HG03095 (cell line): ENCODE data around the gene PDF.

Source experiments
- ATAC-seq: cut with Tn5 transposase; IDR thresholded peaks from one replicate; pipeline ENCODE4 v1.9.1; 2021; ENCODE audit warnings: moderate library complexity; ENCODE audit not compliant: unreplicated experiment

PDF gene

DNA sequence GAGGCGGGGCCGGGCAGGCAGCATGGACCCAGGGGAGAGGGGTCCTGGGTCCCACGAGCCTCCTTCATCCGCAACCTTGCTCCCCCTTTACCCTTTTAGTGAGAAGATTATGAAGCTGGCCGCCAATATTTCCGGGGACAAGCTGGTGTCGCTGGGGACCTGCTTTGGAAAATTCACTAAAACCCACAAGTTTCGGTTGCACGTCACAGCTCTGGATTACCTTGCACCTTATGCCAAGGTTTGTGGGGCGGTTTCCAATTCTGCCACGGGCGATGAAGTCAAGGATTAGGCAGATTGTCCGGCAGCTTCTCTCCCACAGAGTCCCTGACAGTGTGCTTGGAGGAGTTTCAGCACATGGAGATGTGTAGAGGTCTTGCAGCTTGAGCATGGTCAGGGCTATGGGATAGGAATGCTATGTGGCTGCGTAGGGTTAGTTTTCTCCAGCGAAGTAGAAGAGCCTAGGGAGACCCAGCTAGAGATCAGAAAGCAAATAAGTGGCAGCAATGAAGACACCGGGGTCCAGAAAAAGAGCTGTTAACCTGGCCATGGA, 9.8 kb upstream of the PDF start:
- no peak for ATAC-seq

DNA sequence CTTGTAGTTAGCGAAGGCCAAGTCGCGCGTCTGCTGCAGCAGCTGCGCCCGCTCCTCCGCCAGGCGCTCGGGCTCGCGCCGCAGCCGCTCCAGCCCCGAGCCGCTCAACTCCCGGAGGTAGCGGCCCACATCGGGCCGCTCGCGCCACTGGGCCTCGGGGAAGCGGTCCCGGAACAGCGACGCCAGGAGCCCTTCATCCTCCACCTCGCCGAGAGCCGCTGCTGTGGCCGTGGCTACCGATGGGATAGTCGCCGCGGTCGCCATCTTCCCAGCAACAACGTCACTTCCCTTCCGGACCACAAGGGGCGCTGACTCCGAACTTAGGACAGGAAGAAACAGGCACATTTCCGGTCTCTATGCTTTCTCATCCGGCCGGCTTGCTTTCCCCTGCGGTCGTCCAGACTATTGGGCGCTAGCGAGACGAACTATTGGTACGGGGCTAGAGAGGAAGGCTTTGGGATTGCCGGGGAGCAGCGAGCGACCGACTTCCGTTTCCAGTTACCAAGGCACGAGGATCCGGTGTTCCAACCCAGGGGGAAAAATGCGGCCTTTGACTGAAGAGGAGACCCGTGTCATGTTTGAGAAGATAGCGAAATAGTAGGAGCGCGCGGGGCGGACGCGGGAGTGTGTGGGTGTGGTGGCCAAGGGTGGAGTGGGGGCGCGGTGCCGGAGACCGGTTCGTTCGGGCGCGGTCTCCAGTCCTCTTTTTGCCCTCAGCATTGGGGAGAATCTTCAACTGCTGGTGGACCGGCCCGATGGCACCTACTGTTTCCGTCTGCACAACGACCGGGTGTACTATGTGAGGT, 9.1 kb upstream of the PDF start, which contains the start of the genes COG8 and NIP7:
TSS of gene COG8 (minus strand) at position 276 of the 806 bp plus-strand sequence. CDS start at position 264, 12 bp downstream.
TSS of gene NIP7 (plus strand) at position 484 of the 806 bp plus-strand sequence. CDS start at position 542, 58 bp downstream.
- ATAC-seq = peak; percentile 81

DNA sequence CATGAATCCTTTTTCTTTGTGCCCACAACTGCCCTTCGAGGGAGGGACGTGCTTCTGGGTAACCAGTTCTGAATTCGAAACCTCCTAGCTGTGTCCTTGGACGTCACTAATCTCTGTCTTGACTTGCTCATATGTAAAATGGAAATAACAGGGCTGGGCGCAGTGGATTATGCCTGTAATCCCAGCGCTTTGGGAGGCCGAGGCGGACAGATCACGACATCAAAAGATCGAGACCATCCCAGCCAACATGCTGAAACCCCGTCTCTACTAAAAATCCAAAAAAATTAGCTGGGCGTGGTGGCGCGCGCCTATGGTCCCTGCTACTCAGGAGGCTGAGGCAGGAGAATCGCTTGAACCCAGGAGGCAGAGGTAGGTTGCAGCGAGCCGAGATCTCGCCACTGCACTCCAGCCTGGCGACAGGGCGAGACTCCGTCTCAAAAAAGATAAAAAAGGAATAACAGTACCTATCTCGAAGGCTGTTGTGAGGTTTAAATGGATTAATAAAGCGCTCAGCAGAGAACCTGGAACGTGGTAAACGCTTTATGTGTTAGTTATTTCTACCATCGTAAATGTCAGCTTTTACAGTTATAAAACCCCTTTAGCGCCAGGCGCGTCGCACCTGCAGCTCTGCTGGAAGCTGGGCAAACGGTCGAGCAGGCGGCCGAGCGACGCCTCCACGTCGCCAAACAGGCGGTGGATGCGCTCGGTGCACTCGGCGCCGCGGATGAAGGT, 8.3 kb upstream of the PDF start:
- no peak for ATAC-seq

DNA sequence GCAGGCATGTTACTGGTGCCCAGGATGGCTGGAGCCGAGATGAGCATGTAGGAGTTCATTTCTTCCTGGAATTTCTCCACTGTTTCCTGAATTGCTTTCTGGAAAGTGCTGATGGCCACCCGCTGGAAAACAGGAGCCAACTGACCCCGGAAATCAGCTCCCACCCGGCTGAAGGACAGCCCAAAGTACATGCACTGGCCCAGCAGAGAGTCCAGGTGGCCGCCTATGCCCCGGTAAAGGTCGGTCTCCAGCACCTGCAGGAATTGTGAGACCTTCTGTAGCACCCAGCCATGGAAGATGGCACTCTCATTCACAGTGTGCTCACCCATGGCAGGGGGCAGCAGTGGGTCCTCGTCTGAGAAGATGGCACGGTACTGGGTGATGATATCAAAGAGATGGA, 4.3 kb upstream of the PDF start:
- no peak for ATAC-seq

DNA sequence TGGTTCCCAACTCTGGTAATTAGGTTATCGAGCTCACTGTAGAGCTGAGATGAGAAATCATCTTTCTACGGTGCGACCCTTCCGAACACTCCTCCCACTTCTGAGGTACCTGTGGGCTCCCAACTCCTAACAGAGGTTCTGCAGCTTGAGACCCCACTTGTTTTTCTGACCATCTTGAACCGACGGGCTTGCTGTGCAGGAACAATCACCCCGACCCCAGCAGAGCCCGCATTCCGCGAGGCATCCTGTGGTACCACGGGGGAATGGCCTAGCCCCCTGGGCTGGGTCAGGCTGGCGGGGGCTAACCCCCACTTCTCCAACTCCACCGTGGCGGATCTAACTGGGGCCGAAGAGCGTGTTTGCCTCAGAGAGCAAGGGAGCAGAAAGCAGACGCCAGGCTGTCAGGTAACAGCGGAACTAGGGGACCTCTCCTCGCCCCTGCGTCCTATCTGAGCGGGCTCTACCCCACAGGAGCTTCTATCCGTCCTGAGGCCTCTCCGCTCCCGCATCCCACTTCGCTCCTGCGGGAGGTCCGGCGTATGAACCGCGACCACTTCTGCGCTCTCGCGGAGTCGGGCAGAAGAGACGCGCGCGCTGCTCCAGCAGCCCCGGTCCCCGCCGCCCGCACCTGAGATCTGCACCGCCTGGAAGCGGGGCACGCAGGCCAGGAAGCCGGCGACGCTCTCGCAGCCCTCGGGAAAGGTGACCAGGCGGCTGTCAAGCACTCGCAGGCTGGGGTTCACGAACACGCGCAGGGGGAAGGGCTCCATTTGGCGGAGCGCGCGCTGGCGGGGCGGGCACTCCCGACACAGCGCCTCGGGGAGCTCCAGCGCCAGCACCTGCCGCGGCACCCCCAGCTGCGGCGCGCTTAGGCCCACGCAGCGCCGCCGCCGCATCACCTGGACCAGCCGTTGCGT, 761 bp downstream of the PDF start:
- peak; percentile 29 for ATAC-seq

DNA sequence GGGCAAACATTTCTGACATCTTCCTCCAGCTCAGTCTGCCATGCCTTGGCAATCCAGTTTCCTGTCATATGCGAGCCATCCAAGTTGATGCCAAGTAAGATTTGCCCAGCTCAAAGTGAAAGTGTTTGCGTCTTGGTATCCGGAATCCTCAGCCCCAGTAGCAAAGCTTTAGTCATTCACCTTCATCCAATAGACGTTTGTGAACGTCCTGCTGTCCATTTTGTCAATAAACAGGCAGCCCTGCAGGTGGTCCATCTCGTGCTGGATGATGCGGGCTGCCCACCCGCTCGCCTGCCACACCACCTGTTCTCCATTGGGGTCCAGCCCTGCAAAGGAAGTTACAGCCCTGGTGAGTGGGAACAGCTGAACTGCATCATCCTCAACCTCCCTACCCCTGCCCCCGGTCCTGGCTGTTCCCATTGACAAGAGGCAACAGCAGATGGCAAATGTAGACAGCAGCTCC, 1.5 kb downstream of the PDF start:
- ATAC-seq = no peak

DNA sequence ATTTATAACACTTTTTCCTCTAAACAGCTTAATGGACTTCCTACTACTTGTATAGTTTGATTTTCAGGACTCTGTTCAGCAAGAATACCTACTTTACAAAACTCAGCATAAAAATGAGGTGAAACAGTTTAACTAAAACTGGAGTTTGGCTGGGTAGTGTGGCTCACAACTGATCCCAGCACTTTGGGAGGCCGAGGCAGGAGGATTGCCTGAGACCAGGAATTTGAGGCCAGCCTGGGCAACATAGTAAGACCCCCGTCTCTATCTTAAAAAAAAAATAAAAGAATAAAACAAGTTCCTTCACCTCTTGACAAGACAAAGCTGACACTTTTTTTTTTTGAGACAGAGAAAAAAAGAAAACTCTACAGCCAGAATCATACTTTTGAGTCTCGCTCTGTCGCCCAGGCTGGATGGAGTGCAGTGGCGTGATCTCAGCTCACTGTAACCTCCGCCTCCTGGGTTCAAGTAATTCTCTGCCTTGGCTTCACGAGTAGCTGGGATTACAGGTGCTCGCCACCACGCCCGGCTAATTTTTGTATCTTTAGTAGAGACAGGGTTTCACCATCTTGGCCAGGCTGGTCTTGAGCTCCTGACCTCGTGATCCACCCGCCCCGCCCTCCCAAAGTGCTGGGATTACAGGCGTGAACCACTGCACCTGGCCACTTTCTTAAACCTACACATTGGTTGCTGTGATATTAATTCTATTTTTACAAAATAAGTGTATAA, 2.6 kb downstream of the PDF start:
- no peak for ATAC-seq

DNA sequence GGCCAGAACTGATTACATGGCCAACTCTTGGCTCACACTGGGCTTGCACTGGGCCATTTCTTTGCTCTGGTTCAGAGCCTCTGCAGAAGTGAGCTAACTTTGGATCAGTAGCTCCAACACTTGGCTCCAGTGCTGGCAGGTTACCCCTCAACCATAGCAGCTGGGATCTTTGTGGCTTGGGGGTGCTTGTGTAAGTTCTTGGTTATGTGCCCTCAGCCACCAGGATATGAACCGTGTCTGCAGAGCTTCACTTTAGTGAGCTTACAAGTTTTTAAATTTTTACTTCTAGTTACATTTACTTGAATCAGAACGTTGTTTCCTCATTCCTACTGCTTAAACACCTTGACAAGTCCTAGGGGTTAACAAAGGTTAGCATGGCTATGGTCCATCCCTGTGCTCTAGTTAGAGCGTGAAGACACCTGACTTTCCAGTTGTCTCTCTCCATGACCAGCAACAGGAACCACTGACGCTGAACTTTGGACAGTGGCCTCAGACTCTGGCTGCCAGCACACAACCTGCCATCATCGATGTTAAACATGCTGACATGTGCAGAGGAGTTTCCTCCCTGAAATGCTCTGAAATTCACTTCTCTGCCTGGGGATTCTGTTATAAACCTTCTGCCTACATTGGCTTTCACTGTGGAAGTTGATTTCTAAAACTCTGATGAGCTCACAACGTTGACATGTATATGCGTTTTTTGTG, 4.1 kb downstream of the PDF start:
- no peak for ATAC-seq

DNA sequence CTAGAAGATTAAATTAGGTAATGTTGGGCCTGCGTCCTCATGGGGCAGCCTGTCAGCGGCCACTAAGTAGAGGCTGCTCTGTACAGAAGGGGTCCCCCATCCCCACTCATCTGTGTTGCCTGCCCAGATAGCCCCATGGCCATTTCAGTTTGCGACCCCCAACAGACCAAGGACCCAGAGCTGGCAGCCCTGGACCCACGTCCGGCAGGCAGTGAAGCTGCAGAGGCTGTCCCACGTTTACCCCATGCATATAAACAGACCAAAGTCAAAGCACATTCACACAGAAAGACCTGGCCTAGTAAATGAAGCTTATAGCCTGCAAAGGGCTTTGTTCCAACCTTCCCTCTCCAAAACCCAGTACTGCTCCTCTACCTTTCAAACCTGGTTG, 4.6 kb downstream of the PDF start:
- ATAC-seq = no peak

DNA sequence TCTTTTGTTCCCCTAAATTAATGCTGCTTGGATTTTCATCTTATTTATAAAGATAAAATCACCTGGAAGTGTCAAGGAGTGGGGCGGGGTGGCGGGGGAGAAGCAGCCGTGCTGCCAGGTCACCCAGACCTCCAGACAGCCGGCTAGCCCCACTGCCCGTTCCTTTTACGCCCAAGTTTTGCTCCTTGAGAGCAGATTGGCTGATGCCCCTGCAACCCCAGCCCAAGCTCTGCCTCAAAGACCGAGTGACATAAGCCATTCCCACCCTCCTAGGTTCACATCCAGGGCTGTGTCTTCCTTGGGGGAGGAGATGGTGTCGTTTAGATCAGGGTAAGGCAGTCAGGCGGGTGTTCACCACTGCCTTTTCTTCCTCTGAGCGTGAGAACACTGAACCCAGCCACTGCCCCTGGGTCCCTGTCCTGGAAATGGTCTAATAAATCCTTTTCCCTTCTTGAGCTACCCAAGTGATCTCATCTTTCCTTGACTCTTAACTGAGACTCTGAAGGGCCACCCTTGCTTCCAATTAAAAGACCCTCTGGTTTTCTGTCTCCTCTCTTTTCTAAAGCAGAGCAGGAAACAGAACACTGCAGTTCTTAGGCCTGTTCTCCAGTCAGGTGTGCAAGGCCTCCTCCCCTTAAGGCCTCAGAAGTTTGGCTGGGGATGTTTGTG, 5.7 kb downstream of the PDF start:
- no peak for ATAC-seq

DNA sequence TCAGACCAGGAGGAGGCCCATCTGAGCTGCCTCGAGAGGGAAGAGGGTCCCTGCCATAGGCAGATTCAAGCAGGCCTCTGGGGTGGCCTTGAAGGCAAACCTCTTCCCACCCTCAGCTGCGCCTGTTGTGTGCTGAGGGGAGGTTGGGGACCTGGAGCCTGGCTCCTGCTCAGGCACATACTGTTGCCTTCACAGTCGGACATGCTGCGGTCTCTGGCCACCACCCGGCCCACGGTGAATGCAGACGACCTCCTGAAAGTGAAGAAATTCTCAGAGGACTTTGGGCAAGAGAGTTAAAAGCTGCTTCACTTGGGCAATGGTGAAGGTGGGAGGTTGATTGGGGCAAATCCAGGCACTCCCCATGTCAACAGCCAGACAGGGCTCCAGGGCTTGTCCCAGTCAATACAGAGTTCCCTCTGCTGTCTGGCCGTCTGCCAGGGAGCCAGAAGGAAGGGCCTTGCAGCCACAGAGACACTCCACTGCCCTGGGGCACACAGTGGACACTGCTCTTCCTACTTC, 6.3 kb downstream of the PDF start:
- ATAC-seq = no peak

DNA sequence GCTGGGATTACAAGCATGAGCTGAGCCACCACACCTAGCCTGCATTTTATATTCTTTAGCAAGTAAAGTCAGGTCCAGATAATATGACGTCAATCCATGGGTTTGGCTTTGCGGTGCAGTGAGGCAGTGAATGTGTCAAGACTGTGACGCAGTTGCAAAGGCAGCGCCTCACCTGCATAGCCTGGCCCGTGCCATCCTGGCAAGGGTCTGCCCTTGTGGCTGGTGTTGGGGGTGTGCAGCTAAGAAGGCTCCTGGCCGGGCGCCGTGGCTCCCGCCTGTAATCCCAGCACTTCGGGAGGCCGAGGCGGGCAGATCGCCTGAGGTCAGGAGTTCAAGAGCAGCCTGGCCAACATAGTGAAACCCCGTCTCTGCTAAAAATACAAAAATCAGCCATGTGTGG, 7.0 kb downstream of the PDF start:
- no peak for ATAC-seq

DNA sequence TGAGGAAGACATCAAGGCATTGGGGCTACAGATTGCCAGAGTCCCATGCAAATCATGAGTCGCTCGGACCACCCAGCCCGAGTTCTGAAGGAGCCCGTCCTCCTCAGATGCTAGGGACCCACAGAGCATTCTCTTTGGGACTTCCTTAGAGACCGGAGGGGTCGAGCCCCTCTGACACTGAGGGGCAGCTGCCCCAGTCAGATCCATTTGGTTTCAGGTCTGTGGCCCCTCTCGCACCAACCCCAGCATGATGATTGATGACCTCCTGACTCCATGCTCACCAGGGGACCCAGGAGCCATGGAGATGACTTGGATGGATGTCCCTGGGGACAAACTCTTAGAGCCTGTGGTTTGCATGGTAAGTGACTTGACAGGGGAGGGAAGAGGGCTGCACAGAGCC, 8.0 kb downstream of the PDF start:
- no peak for ATAC-seq

DNA sequence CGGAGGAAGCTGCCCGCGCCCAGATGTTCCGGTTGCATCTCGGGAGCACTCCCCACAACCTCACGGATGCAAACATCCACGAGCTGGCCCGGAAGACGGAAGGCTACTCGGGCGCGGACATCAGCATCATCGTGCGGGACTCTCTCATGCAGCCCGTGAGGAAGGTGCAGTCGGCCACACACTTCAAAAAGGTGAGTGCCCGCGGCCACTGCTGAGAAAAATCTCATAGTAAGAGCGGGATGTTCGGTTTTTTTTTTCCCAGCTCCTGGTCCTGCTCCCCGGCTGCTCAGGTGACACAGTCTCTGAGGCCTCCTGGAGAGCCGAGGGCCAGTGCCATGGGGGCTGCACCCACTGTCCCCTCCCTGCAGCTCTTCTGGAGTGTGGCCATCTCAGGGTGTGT, 9.3 kb downstream of the PDF start:
- ATAC-seq = no peak

DNA sequence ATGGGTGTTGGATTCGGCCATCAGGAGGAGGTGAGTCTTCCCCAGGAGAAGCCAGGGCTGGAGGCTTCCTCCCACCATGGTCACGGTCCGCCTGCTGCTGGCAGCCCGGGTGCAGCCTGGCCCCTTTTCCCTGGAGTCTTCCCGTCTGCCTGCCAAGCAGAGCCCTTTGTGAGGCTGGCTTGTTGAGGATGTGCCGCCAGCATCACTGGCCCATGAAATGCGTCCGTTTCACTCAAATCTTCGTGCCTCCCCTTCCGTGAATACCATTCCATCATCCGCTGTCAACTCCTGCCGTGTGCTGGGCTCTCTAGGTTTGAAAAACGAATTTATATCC, 9.7 kb downstream of the PDF start:
- no peak for ATAC-seq

DNA sequence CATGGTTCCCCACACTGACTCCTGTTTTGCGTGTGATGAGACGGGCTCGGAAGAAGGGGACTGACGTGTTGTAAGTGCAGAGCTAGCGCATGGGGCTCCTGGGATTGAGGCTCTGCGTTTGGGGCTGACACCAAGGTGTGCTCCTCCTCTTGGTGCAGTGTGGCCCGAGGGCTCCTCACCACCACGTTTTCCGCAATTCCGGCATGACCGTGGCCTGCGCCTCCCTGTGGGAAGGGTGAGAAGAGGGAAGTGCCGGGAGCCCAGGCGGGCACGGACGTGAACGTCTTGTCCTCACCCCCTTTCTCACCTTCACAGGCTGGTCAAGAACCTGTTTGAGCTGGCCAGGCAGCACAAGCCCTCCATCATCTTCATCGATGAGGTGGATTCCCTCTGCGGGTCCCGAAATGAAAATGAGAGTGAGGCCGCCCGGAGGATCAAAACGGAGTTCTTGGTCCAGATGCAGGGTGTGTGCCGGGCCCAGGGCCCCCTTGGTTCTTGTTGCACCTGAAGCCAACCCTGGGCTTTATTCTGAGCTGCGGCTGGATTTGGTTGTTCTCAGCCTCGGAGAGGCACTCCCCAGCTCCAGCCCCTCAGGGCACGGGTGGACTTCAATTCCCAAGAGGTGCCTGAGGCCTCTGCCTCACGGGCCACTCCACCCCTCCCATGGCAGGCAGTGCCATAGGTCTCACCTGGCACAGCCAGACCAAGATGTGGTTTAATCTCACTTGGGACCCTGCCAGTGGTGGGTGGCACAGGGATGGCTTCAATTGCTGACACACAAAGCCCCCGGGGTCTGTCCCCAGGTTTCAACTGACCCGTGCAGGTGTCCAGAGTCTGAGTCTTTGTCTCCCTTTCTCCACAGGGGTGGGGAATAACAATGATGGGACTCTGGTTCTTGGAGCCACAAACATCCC, 10.3 kb downstream of the PDF start:
- ATAC-seq = no peak

DNA sequence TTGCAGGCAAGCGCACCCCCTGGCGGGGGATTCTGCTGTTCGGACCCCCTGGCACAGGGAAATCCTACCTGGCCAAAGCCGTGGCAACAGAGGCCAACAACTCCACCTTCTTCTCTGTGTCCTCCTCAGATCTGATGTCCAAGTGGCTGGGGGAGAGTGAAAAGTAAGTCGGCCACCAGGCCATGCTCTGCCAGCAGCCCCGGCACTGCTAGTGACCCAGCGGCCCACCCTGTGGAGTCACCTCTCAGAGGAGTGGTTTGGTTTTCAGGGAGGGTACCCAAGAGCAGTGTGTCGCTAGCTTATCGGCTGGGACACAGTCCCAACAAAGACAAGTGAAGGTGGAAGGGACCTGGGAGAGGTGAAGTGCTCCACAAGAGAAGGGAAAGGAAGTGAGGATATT, 11.0 kb downstream of the PDF start:
- ATAC-seq = no peak

DNA sequence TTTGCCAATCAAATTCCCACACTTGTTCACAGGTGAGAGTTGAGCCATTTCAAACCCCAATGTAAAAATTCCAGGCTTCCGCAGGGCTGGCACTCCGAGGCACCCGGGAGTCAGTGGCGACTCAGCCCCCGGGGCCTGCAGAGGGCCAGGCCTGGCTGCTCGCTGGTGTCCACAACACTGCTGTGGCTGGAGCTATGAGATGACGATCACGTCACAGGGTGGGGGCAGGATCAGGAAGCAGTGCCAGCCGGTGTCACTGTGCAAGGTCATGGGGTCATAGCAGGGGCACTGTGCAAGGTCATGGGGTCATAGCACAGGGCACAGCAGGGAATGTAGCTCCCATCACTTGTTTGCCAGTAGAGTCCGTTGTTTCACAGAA, 11.5 kb downstream of the PDF start:
- no peak for ATAC-seq
